ENCODE results near the gene FGF7.

DNA sequence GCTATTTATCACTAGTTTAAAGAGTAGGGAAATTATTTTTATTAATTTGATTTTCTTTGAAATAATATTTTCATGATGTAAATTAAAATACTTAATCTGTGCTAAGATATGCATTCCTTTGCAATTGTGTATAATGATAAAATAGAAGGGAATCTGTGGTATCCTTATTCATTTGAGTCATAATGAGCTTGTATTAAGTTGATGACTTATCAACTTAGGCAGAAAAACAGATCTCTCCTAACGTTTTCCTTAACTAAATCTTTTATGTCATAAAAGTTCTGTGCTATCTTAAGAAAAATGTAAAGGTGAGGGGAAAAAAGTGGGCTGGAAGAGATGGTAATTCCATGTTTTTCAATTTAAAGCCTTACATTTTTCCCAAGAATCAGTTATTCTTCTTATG lies 1.9 kb downstream of the FGF7 start:
- TF ChIP-seq, protein P1, sequence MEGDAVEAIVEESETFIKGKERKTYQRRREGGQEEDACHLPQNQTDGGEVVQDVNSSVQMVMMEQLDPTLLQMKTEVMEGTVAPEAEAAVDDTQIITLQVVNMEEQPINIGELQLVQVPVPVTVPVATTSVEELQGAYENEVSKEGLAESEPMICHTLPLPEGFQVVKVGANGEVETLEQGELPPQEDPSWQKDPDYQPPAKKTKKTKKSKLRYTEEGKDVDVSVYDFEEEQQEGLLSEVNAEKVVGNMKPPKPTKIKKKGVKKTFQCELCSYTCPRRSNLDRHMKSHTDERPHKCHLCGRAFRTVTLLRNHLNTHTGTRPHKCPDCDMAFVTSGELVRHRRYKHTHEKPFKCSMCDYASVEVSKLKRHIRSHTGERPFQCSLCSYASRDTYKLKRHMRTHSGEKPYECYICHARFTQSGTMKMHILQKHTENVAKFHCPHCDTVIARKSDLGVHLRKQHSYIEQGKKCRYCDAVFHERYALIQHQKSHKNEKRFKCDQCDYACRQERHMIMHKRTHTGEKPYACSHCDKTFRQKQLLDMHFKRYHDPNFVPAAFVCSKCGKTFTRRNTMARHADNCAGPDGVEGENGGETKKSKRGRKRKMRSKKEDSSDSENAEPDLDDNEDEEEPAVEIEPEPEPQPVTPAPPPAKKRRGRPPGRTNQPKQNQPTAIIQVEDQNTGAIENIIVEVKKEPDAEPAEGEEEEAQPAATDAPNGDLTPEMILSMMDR (IDR thresholded peaks at IDR 0.05) = no peak
- no peak for TF ChIP-seq POLR2A (IDR thresholded peaks at IDR 0.05)
